GM12872 (cell line): Measurements from ENCODE around the gene ARL4D.

Experiments
- TF ChIP-seq, protein P1 (sequence below): IDR thresholded peaks from 3 replicates; pipeline ENCODE4 v1.5.1; 2011; ENCODE audit warnings: low read depth, mild to moderate bottlenecking, low read length, moderate library complexity; ENCODE audit not compliant: insufficient read depth

ARL4D gene

DNA sequence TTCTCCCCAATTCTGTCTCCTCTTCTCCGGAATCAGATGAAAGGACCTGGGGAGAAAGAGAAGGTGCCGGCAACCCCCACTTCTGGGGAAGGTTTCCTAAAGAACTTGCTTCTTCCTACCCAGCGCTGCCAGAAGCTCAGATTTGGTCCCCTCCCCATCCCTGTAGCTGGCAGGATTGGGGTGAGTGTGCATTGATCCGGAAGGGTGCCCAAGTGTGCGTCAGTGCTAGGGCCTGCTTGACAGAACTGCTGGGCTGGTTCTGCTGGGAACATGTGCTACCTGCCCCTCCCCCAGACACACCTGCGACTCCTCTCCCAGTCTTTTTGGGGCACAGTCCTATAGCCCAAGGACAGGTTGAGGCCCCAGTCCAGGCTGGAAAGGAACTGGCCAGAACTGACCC lies 3.3 kb downstream of the ARL4D start:
- TF ChIP-seq, protein P1, sequence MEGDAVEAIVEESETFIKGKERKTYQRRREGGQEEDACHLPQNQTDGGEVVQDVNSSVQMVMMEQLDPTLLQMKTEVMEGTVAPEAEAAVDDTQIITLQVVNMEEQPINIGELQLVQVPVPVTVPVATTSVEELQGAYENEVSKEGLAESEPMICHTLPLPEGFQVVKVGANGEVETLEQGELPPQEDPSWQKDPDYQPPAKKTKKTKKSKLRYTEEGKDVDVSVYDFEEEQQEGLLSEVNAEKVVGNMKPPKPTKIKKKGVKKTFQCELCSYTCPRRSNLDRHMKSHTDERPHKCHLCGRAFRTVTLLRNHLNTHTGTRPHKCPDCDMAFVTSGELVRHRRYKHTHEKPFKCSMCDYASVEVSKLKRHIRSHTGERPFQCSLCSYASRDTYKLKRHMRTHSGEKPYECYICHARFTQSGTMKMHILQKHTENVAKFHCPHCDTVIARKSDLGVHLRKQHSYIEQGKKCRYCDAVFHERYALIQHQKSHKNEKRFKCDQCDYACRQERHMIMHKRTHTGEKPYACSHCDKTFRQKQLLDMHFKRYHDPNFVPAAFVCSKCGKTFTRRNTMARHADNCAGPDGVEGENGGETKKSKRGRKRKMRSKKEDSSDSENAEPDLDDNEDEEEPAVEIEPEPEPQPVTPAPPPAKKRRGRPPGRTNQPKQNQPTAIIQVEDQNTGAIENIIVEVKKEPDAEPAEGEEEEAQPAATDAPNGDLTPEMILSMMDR = no peak

DNA sequence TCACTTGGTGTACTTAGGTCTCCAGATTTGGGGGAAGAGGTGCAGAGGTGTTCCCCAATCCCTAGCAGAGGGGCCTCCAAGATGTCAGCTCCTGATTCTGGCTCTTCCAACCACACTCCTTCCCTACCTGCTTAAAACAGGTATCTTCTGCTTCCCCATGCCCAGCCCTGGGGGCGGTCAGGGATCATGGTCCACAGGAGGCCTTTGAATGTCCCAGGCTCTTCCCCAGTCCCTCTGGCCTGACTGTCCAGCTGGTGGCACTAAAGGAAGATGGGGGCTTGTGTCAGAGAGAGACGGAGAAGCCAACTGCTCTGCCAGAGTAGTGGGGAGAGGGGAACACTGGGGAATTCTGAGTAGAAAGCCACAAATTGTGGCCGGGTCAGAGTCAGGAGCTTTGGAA lies 3.8 kb downstream of the ARL4D start:
- TF ChIP-seq, protein P1 = no peak

DNA sequence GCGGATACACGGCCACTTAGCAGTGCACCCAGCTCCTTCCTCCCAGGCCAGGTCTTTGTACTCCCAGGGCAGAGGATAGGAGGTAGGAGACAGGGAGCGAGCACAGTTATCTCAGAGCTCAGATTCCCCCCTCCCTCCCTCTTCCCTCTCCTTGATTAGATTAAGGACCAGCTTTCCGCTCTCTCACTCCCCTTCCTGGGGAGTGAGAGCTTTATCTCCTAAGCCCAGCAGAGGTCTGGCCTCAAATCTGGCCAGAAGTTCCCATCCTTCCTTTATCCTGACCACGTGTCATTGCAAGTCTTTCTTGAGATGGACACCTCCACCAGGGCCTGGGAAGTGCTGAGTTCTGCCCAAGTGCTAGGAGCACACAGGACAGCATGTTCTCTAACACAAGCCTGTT lies 5.1 kb downstream of the ARL4D start:
- TF ChIP-seq, protein P1 = no peak

DNA sequence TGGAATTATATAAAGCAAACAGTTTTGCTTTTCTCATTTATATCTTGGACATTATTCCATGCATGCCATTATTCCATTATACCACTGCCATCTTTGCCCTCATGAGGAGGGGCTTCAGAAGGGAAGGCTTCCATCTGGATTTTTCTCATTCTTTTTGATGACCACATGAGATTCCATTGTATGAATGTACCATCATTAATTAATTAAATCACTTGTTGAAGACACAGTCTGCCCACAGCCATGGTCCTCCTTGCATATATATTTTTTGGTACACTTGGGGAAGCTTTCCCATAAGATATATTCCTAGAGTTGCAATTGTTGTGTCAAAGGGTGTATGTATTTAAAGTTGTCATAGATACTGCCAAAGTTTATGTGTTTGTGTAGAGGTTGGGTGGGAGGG lies 7.1 kb downstream of the ARL4D start:
- TF ChIP-seq, protein P1 = no peak

DNA sequence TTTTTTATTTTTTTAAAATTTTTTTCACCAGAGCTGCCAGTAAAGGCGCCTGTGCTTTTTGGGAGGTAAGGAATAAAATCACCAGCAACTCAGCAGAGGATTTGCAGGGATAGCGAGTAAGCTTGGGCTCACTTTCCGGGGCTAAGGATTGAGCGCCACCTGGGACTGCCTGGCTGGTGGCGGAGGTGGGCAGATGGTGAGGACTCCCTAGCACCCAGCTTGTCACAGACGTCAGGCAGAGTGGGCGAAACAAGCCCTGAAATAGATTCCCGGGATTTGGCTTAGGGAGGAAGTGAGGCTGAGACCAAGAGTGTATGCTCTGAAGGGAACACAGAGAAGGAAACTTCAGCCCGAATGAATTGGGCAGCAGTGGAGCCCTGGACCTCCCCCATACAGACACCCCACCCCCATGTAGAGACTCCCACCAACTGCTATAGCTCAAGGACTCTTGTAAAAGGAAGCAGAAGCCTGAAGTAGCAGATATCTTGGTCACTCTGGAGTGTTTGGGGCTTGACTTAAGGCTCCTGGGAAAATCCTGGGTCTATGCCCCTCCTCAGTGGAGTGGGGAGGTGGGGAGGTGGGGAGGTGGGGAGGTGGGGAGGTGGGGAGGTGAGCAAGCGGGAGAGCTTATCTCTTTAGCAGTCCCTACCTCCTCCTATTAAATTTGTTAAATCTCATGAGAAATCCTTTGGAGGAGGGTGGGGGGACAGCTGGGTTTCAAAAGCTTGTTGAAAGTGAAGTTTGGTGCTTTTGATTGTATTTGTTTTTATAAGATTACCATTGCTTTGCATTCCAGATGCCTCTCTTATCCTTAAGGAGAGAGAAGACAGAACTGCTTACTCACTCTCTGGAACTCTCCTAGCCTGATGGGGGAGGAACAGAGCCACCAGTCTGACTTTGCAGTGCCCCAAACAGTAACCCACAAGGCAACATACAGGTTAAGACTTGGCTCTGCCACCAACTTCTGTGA lies 8.2 kb downstream of the ARL4D start:
- TF ChIP-seq, protein P1 = no peak

DNA sequence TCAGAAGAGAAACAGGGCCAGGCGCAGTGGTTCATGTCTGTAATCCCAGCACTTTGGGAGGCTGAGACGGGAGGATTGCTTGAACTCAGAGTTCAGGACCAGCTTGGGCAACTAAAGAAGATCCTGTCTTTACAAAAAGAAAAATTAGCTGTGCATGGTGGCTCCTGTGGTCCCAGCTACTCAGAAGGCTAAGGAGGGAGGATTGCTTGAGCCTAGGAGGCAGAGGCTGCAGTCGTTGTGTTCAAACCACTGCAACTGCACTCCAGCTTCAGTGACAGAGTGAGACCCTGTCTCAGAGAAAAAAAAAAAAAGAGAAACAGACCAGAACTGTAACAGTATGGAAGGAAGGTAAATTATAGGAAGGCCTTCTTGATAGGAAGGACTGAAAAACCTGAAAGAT lies 10.3 kb downstream of the ARL4D start:
- TF ChIP-seq, protein P1 = no peak

DNA sequence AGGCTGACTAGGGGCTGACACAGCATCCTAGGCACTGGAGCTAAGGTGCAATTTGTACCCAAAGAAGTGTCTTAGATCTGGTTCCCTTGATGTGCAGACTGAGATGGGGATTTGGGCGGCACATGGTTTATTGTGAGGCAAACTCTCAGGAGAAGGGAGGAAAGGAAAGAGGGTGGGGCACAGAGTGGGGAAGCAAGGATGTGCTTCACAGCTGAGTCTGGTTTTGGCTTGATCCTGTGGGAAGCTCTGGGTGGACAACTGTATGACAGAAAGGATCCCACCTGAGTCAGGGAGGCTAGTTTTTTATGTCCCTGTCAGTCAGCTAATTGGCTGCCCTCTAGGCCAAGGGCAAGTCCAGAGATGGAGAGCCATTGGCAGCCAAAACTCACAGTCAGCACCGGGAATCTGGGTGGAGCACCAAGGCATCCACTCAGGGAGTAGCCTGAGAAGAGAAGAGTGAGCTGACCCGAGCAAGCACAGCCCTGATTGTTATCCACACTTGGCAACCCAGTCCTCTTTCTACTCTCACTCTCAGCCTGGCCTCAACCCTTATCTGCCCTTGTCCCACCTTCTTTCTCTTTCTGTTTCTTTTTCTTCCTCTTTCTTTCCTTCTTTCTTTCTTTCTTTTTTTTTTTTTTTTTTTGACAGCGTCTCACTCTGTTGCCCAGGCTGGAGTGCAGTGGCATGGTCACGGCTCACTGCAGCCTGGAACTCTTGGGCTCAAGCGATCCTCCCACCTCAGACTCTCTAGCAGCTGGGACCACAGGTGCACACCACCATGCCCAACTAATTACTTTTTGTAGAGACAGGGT lies 12.0 kb downstream of the ARL4D start:
- TF ChIP-seq, protein P1 = no peak
